ENCODE results near the gene LTBP1.

DNA sequence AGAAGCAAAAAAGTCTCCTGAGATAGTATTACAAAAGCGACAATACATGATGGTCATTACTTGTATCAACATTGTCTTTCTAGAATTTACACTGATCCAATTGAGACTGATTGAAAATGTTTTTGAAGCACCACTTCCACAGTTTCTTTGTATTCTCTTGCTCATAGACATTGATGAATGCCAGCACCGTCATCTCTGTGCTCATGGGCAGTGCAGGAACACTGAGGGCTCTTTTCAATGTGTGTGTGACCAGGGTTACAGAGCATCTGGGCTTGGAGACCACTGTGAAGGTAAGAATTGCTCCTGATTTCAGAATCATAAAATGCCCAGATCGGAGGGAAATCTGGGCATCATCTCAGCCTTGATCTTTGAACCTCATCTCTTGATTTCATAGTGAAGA, 354.6 kb downstream of the LTBP1 start:
- TF ChIP-seq NR2F6 (IDR thresholded peaks at IDR 0.05) = no peak
- no peak for TF ChIP-seq NR2F6 (CRISPR knock-in tag; IDR thresholded peaks at IDR 0.05)
- no peak for TF ChIP-seq CTCF (CRISPR knock-in tag; IDR thresholded peaks at IDR 0.05)
- no peak for TF ChIP-seq SP2 (CRISPR knock-in tag; IDR thresholded peaks at IDR 0.05)
- no peak for TF ChIP-seq FOSL2 (CRISPR knock-in tag; IDR thresholded peaks at IDR 0.05)
- no peak for TF ChIP-seq POLR2A (IDR thresholded peaks at IDR 0.05; ENCODE audit: insufficient read depth in 1 of 2, low read depth in 2 of 2, low read length in 2 of 2)
- TF ChIP-seq, protein P1, sequence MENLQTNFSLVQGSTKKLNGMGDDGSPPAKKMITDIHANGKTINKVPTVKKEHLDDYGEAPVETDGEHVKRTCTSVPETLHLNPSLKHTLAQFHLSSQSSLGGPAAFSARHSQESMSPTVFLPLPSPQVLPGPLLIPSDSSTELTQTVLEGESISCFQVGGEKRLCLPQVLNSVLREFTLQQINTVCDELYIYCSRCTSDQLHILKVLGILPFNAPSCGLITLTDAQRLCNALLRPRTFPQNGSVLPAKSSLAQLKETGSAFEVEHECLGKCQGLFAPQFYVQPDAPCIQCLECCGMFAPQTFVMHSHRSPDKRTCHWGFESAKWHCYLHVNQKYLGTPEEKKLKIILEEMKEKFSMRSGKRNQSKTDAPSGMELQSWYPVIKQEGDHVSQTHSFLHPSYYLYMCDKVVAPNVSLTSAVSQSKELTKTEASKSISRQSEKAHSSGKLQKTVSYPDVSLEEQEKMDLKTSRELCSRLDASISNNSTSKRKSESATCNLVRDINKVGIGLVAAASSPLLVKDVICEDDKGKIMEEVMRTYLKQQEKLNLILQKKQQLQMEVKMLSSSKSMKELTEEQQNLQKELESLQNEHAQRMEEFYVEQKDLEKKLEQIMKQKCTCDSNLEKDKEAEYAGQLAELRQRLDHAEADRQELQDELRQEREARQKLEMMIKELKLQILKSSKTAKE (CRISPR knock-in tag; IDR thresholded peaks at IDR 0.05; ENCODE audit: borderline replicate concordance) = no peak
- no peak for TF ChIP-seq PPARG (CRISPR knock-in tag; conservative IDR thresholded peaks at IDR 0.05)
- TF ChIP-seq EP300 (IDR thresholded peaks at IDR 0.05; ENCODE audit: low read depth in 2 of 2, low read length in 2 of 2) = no peak
- TF ChIP-seq EP300 (CRISPR knock-in tag; IDR thresholded peaks at IDR 0.05; ENCODE audit: borderline replicate concordance) = no peak
- no peak for TF ChIP-seq TCF7L2 (IDR thresholded peaks at IDR 0.05; ENCODE audit: low read depth, low read length)

All from HepG2 (cell line).